Vagina (tissue), 2 donors: Measurements from ENCODE around the gene ENTREP1.

ENCODE experiments used
- POLR2AphosphoS5 ChIP-seq, 2 donors: sonication (generic); formaldehyde crosslinking; IDR thresholded peaks; one replicate each; pipeline ENCODE4 v1.9.0; 2017; ENCODE audit warnings: antibody characterized with exemption in 2 of 2, mild to moderate bottlenecking in 2 of 2, low read depth in 1 of 2; ENCODE audit not compliant: insufficient read depth in 1 of 2
- TF ChIP-seq, protein P1 (sequence below), 3 experiments: fragments of 450-650 bp in 2 of 3; fragments of 200-600 bp in 1 of 3; sonication (generic) in 1 of 3; IDR thresholded peaks; one replicate each; pipeline ENCODE4 v1.5.1; 2017 to 2019; ENCODE audit warnings: antibody characterized with exemption in 3 of 3, mild to moderate bottlenecking in 2 of 3, moderate library complexity in 2 of 3

DNA sequence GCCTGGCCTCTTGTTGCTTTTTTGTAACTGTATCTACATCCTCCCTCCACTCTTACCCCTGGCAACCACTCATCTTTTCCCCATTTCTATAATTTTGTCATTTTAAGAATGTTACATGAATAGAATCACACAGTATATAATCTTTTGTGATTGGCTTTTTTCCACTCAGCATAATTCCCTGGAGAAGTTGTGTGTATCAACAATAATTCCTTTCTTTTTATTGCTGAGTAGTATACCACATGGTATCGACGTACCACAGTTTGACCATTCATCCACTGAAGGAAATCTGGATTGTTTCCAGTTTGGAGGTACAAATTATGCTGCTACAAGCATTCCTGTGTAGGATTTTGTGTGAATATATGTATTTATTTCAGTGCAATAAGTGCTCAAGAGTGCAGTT, 21.7 kb upstream of the ENTREP1 start:
- TF ChIP-seq, protein P1, sequence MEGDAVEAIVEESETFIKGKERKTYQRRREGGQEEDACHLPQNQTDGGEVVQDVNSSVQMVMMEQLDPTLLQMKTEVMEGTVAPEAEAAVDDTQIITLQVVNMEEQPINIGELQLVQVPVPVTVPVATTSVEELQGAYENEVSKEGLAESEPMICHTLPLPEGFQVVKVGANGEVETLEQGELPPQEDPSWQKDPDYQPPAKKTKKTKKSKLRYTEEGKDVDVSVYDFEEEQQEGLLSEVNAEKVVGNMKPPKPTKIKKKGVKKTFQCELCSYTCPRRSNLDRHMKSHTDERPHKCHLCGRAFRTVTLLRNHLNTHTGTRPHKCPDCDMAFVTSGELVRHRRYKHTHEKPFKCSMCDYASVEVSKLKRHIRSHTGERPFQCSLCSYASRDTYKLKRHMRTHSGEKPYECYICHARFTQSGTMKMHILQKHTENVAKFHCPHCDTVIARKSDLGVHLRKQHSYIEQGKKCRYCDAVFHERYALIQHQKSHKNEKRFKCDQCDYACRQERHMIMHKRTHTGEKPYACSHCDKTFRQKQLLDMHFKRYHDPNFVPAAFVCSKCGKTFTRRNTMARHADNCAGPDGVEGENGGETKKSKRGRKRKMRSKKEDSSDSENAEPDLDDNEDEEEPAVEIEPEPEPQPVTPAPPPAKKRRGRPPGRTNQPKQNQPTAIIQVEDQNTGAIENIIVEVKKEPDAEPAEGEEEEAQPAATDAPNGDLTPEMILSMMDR (IDR thresholded peaks at IDR 0.05), result no peak
- TF ChIP-seq POLR2AphosphoS5 (IDR thresholded peaks at IDR 0.05; ENCODE audit: insufficient read depth in 1 of 2, low read depth in 1 of 2), result no peak
